ENCODE data around the gene LRRC4C. TPM values are rescaled to one million over a fixed set of nuclear protein-coding genes. Genes with fewer than 3 reads are reported as not detected.

LRRC4C gene
- total and polyA plus RNA-seq, 2 donors (not counting 3 experiments of a cell fraction or from before 2014, with no cell fraction given), result not detected

DNA sequence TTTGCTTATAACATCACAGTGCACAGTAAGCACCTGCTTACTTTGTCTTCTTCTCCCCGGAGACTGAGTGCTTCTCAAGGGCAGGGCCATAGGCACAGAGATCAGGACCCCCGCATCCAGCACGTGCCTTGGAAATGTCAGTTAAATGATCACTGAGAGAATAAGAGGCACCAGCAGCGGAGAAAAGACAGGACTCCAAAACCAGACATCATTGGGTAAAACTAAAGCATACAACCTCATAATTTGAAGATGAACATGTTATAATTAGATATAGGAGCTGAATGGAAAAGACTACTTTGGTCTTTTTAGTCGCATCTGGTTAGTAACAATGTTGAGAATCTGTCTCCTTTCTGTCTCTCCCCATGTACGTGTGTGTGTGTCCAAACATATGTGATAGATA is 1279.9 kb downstream of the LRRC4C start:
- Histone ChIP-seq H3K27ac (ENCODE audit: insufficient read depth, low read depth, low read length) (no peak overlapping the region), H3K4me2 (ENCODE audit: insufficient read depth, low read length) (no peak overlapping the region), H3K79me2 (ENCODE audit: control insufficient read depth, insufficient read depth, low read length) (no peaks in the 10 kb centered on the region), H3K4me3 (replicated peaks in 1 of 3; ENCODE audit: insufficient read depth in 1 of 3, low read depth in 1 of 3, low read length in 3 of 3) (no peak overlapping the region), H3K9me3 (replicated peaks; ENCODE audit: control insufficient read depth, insufficient read depth, low read length) (no peaks in the 10 kb centered on the region), H2AFZ (ENCODE audit: low read depth, low read length) (no peak overlapping the region), H3K36me3 (ENCODE audit: control insufficient read depth in 2 of 2, extremely low read depth in 1 of 2, insufficient read depth in 2 of 2, low read length in 2 of 2) (no peaks in the 10 kb centered on the region), H3K27me3 (ENCODE audit: control insufficient read depth in 2 of 2, insufficient read depth in 2 of 2, low read length in 2 of 2) (no peaks in the 10 kb centered on the region), H3K9me1 (replicated peaks; ENCODE audit: control insufficient read depth, extremely low read depth, insufficient read depth, low read length) (no peaks in the 10 kb centered on the region), H3K9ac (replicated peaks; ENCODE audit: extremely low read depth, insufficient read depth, low read length) (no peak overlapping the region), H4K20me1 (replicated peaks; ENCODE audit: control insufficient read depth, extremely low read depth, insufficient read depth, low read length) (no peaks in the 10 kb centered on the region), H3K4me1 (ENCODE audit: control insufficient read depth, extremely low read depth, insufficient read depth, low read length) (no peaks in the 10 kb centered on the region)
- POLR2A ChIA-PET, result no interaction called here
- FAIRE-seq, result no peak
- DNase-seq (ENCODE audit: low read depth, low spot score), result no peak
- dilution Hi-C loops (cut with MboI; ENCODE audit: extremely low pct_ligation_motif_present, low sequenced_read_pairs), result no loop called here
- CTCF ChIA-PET, result no interaction called here
- intact Hi-C loops (cut with micrococcal nuclease), result no loop called here
- no TSS peak for BruUV-seq (replicated peaks)
- TF ChIP-seq POLR2AphosphoS5 (IDR thresholded peaks at IDR 0.05; ENCODE audit: insufficient read depth, low read depth, low read length), result no peak
- TF ChIP-seq GATA2 (IDR thresholded peaks at IDR 0.05; ENCODE audit: insufficient read depth, insufficient read length, low read depth, low read length), result no peak
- TF ChIP-seq, protein P1, sequence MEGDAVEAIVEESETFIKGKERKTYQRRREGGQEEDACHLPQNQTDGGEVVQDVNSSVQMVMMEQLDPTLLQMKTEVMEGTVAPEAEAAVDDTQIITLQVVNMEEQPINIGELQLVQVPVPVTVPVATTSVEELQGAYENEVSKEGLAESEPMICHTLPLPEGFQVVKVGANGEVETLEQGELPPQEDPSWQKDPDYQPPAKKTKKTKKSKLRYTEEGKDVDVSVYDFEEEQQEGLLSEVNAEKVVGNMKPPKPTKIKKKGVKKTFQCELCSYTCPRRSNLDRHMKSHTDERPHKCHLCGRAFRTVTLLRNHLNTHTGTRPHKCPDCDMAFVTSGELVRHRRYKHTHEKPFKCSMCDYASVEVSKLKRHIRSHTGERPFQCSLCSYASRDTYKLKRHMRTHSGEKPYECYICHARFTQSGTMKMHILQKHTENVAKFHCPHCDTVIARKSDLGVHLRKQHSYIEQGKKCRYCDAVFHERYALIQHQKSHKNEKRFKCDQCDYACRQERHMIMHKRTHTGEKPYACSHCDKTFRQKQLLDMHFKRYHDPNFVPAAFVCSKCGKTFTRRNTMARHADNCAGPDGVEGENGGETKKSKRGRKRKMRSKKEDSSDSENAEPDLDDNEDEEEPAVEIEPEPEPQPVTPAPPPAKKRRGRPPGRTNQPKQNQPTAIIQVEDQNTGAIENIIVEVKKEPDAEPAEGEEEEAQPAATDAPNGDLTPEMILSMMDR (IDR thresholded peaks at IDR 0.05; ENCODE audit: extremely low read depth in 1 of 2, insufficient read depth in 1 of 2, low read depth in 1 of 2, low read length in 2 of 2), result no peak
- TF ChIP-seq MYC (IDR thresholded peaks at IDR 0.05; ENCODE audit: low read depth, low read length), result no peak
- no peak for TF ChIP-seq EZH2 (IDR thresholded peaks at IDR 0.05; ENCODE audit: borderline replicate concordance, low read depth, low read length, severe bottlenecking)
- TF ChIP-seq, protein P2, sequence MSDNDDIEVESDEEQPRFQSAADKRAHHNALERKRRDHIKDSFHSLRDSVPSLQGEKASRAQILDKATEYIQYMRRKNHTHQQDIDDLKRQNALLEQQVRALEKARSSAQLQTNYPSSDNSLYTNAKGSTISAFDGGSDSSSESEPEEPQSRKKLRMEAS (IDR thresholded peaks at IDR 0.05; ENCODE audit: insufficient read depth, insufficient read length), result no peak
- no peak for TF ChIP-seq POLR2A (IDR thresholded peaks at IDR 0.05; ENCODE audit: low read depth, low read length)
- TF ChIP-seq FOS (IDR thresholded peaks at IDR 0.05; ENCODE audit: borderline replicate concordance, insufficient read depth, low read length), result no peak
- TF ChIP-seq JUN (IDR thresholded peaks at IDR 0.05; ENCODE audit: borderline replicate concordance, insufficient read depth, insufficient read length, low read depth), result no peak

Measured in endothelial cell of umbilical vein (primary cell).